Hepatocyte (in vitro differentiated cells): ENCODE measurements around the gene VASH2.

Experiments used
- CTCF ChIP-seq: fragments of 200-600 bp; sonication (generic); IDR thresholded peaks from 2 replicates; pipeline ENCODE4 v1.5.1; 2016; ENCODE audit warnings: antibody characterized with exemption, mild to moderate bottlenecking; ENCODE audit not compliant: poor library complexity
- EZH2 ChIP-seq: fragments of 200-600 bp; sonication (generic); IDR thresholded peaks from 2 replicates; pipeline ENCODE4 v1.6.1; 2016; ENCODE audit warnings: antibody characterized with exemption, mild to moderate bottlenecking, borderline replicate concordance

DNA sequence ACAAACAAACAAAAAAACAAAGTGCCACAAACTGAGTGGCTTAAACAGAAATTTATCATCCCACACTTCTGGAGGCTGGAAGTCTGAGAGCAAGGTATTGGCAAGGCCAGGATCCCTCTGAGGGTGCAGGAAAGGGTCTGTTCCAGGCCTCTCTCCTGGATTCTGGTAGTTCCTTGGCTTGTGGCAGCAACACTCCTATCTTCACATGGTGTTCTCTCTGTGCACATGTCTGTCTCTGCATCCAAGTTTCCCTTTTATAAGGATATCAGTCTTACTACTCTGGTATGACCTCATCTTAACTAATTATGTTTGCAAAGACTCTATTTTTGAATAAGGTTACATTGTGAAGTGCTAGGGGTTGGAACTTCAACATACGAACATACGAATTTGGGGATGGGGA is 5.3 kb upstream of the VASH2 start:
- TF ChIP-seq CTCF (no peak), EZH2 (no peak)
